ENCODE data around the gene CDHR3. TPM values are rescaled to one million over a fixed set of nuclear protein-coding genes. Genes with fewer than 3 reads are reported as not detected.
"Not testable (repeated sequence)": the region's sequence is repeated elsewhere in the genome, so short reads cannot be mapped to it uniquely, and the experiment has no call there.

CDHR3 gene
- total and polyA plus RNA-seq, 5 donors: 0.45 to 0.86 (median 0.66) TPM

DNA sequence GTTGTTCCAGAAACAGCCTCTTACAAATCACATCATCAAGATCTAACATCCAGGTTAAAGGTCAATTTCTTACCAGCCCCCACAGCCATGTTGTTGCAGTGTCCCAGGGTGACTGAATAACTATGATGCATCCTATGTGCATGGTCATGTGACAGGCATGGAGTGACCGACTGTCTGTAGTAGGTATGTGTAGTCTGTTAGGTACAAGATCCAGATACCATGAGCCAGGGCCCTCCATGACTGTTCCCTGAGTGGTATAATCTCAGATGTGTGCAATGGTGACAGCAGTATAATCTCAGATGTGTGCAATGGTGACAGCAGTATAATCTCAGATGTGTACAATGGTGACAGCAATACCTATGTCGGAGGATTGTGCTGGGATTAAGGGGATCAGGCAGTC, 8.8 kb downstream of the CDHR3 start:
- no peaks in the 10 kb centered on the region for H3K9me3 ChIP-seq (ENCODE audit: control insufficient read depth, low read length)
- H3K27me3 ChIP-seq (ENCODE audit: control insufficient read depth, insufficient read depth): no peaks in the 10 kb centered on the region
- no peak for DNase-seq
- no peak for ATAC-seq
- no peak overlapping the region for H3K27ac ChIP-seq (ENCODE audit: low read length)
- H3K4me3 ChIP-seq (ENCODE audit: low read length): no peak overlapping the region
- 81% methylated on average over 2 of the region's 2 CpGs for WGBS
- intact Hi-C loops (cut with DNase I): no loop called here
- H3K4me1 ChIP-seq (ENCODE audit: control insufficient read depth, insufficient read depth, low read length): no peaks in the 10 kb centered on the region

DNA sequence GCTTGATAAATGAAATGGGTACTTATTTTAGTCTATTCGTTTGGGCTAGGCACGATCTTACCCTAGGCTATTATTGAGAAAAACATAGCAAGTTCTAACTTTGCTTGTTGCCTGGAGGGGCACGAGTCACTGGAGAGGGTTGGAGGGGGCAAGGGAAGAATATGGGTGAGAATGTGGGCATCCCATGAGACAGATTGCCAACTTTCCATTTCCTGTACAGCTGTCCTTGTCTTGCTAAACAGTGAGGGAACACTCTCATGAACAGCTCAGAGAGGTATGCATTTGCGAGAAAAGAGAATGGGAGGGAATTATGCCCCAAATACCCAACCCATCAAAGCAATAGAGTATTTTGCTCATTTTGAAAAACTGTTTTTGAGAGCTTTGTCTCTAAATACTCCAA, 9.2 kb downstream of the CDHR3 start:
- H3K4me1 ChIP-seq (ENCODE audit: control insufficient read depth, insufficient read depth, low read length): no peaks in the 10 kb centered on the region
- DNase-seq: no peak
- H3K9me3 ChIP-seq (ENCODE audit: control insufficient read depth, low read length): no peaks in the 10 kb centered on the region
- no peak for ATAC-seq
- 41% methylated on average over 4 of the region's 4 CpGs for WGBS
- no peak overlapping the region for H3K27ac ChIP-seq (ENCODE audit: low read length)
- H3K27me3 ChIP-seq (ENCODE audit: control insufficient read depth, insufficient read depth): no peaks in the 10 kb centered on the region
- H3K4me3 ChIP-seq (ENCODE audit: low read length): no peak overlapping the region
- intact Hi-C loops (cut with DNase I): no loop called here

DNA sequence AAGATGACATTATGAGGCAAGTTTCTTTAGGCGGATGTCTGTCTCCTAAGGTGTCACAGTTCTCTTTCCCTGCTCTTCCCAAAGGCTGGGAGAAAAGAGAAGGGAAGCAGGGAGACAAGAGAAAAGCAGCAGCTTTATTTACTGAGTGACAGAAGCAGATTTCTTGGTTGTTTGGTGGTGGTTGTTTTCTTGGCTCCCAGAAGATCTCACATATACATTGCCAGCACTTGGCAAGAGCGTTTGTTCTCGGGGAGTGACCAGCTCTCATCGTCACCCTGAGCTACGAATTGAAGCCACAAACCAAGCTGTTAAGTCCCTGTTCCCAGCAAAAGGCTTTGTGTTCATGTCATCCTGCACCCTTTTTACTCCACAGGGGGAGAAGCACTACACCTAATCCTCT, 11.4 kb downstream of the CDHR3 start:
- H3K27me3 ChIP-seq (ENCODE audit: control insufficient read depth, insufficient read depth): no peaks in the 10 kb centered on the region
- H3K4me1 ChIP-seq (ENCODE audit: control insufficient read depth, insufficient read depth, low read length): no peaks in the 10 kb centered on the region
- no peak overlapping the region for H3K4me3 ChIP-seq (ENCODE audit: low read length)
- no peak overlapping the region for H3K27ac ChIP-seq (ENCODE audit: low read length)
- no peak for ATAC-seq
- no peaks in the 10 kb centered on the region for H3K9me3 ChIP-seq (ENCODE audit: control insufficient read depth, low read length)
- intact Hi-C loops (cut with DNase I): no loop called here
- no peak for DNase-seq
- 60% methylated on average over 5 of the region's 5 CpGs for WGBS

GRCh38 chr7:105975770-105976417, 12.8 kb downstream of the CDHR3 start:
- H3K4me3 ChIP-seq (ENCODE audit: low read length): no peak overlapping the region
- 73% methylated on average over 8 of the region's 8 CpGs for WGBS
- intact Hi-C loops (cut with DNase I): no loop called here
- ATAC-seq (no peak), DNase-seq (no peak)
- H3K27me3 ChIP-seq (ENCODE audit: control insufficient read depth, insufficient read depth): no peaks in the 10 kb centered on the region
- no peak overlapping the region for H3K27ac ChIP-seq (ENCODE audit: low read length)
- H3K4me1 ChIP-seq (ENCODE audit: control insufficient read depth, insufficient read depth, low read length): no peaks in the 10 kb centered on the region
- H3K9me3 ChIP-seq (ENCODE audit: control insufficient read depth, low read length): no peaks in the 10 kb centered on the region

DNA sequence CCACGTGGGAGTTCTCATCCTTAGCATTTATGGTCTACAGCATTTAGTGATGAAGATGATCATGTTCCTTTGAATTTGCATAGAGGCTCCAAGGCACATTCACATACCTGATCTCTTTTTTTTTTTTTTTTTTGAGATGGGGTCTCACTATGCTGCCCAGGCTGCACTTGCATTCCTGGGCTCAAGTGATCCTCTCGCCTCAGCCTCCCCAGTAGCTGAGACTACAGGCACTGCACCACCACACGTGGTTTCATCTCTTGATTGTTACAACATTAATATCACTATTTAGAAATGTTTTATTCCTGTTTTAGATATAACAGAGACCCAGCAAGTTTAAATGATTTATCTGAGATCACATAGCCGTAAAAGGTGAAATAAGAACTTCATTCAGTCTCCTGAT, 13.8 kb downstream of the CDHR3 start:
- H3K4me3 ChIP-seq (ENCODE audit: low read length): no peak overlapping the region
- no peaks in the 10 kb centered on the region for H3K9me3 ChIP-seq (ENCODE audit: control insufficient read depth, low read length)
- no peak for DNase-seq
- 91% methylated on average over 4 of the region's 4 CpGs for WGBS
- H3K4me1 ChIP-seq (ENCODE audit: control insufficient read depth, insufficient read depth, low read length): no peaks in the 10 kb centered on the region
- H3K27ac ChIP-seq (ENCODE audit: low read length): no peak overlapping the region
- no peak for ATAC-seq
- H3K27me3 ChIP-seq (ENCODE audit: control insufficient read depth, insufficient read depth): no peaks in the 10 kb centered on the region
- intact Hi-C loops (cut with DNase I): no loop called here

GRCh38 chr7:105978035-105978434, 15.0 kb downstream of the CDHR3 start:
- no peaks in the 10 kb centered on the region for H3K27me3 ChIP-seq (ENCODE audit: control insufficient read depth, insufficient read depth)
- H3K9me3 ChIP-seq (ENCODE audit: control insufficient read depth, low read length): no peaks in the 10 kb centered on the region
- 66% methylated on average over 3 of the region's 3 CpGs for WGBS
- DNase-seq: peak in 1 of 3 donors; percentile 51
- ATAC-seq: peak; percentile 77 to 83
- no peak overlapping the region for H3K4me3 ChIP-seq (ENCODE audit: low read length)
- intact Hi-C loops (cut with DNase I): no loop called here
- no peaks in the 10 kb centered on the region for H3K4me1 ChIP-seq (ENCODE audit: control insufficient read depth, insufficient read depth, low read length)
- H3K27ac ChIP-seq (ENCODE audit: low read length): no peak overlapping the region

- ATAC-seq: no peak
- Histone ChIP-seq H3K27ac (ENCODE audit: low read length) (no peak overlapping the region), H3K4me3 (ENCODE audit: low read length) (no peak overlapping the region), H3K9me3 (ENCODE audit: control insufficient read depth, low read length) (no peaks in the 10 kb centered on the region), H3K27me3 (ENCODE audit: control insufficient read depth, insufficient read depth) (no peaks in the 10 kb centered on the region), H3K4me1 (ENCODE audit: control insufficient read depth, insufficient read depth, low read length) (no peaks in the 10 kb centered on the region)
- DNase-seq: no peak
- intact Hi-C loops (cut with DNase I): no loop called here
- 96% methylated on average over 2 of the region's 2 CpGs for WGBS
These were observed 15.9 kb downstream of the CDHR3 start for GRCh38 chr7:105978974-105979373.

GRCh38 chr7:105979405-105979804, 16.3 kb downstream of the CDHR3 start:
- Histone ChIP-seq H3K27ac (ENCODE audit: low read length) (no peak overlapping the region), H3K27me3 (ENCODE audit: control insufficient read depth, insufficient read depth) (no peaks in the 10 kb centered on the region), H3K4me3 (ENCODE audit: low read length) (no peak overlapping the region), H3K9me3 (ENCODE audit: control insufficient read depth, low read length) (no peaks in the 10 kb centered on the region), H3K4me1 (ENCODE audit: control insufficient read depth, insufficient read depth, low read length) (no peaks in the 10 kb centered on the region)
- intact Hi-C loops (cut with DNase I): no loop called here
- 83% methylated on average over 2 of the region's 2 CpGs for WGBS
- ATAC-seq (no peak), DNase-seq (no peak)

GRCh38 chr7:105980645-105981396, 17.8 kb downstream of the CDHR3 start:
- H3K9me3 ChIP-seq (ENCODE audit: control insufficient read depth, low read length): no peaks in the 10 kb centered on the region
- H3K4me1 ChIP-seq (ENCODE audit: control insufficient read depth, insufficient read depth, low read length): no peaks in the 10 kb centered on the region
- ATAC-seq: no peak
- no peak overlapping the region for H3K4me3 ChIP-seq (ENCODE audit: low read length)
- H3K27me3 ChIP-seq (ENCODE audit: control insufficient read depth, insufficient read depth): no peaks in the 10 kb centered on the region
- 70% methylated on average over 3 of the region's 3 CpGs for WGBS
- no peak overlapping the region for H3K27ac ChIP-seq (ENCODE audit: low read length)
- intact Hi-C loops (cut with DNase I): no loop called here
- DNase-seq: no peak

DNA sequence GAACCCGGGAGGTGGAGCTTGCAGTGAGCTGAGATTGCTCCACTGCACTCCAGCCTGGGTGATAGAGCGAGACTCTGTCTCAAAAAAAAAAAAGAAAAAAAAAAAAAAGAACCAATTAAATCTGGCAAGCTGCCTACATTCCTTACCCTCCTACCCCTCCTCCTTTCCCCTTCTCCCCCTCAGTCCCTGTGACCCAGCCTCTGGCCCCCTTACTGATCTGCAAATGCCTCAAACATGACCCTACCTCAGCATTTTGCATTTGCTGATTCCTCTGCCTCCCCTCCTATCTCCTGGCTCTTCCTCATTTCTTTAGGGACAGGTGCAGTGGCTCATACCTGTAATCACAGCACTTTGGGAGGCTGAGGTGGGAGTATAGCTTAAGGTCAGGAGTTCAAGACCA, 19.3 kb downstream of the CDHR3 start:
- WGBS: 83% methylated on average over 2 of the region's 2 CpGs
- intact Hi-C loops (cut with DNase I): no loop called here

GRCh38 chr7:105984808-105985207, 21.7 kb downstream of the CDHR3 start:
- intact Hi-C loops (cut with DNase I); DNase-seq; H3K4me1 ChIP-seq (ENCODE audit: control insufficient read depth, insufficient read depth, low read length); ATAC-seq; H3K4me3 ChIP-seq (ENCODE audit: low read length); H3K27ac ChIP-seq (ENCODE audit: low read length); H3K9me3 ChIP-seq (ENCODE audit: control insufficient read depth, low read length); H3K27me3 ChIP-seq (ENCODE audit: control insufficient read depth, insufficient read depth): not testable (repeated sequence)
- WGBS: 94% methylated on average over 6 of the region's 6 CpGs

More for the DNA sequence above, 19.3 kb downstream of the CDHR3 start:
- no peaks in the 10 kb centered on the region for H3K9me3 ChIP-seq (ENCODE audit: control insufficient read depth, low read length)
- DNase-seq (no peak), ATAC-seq (no peak)
- H3K4me3 ChIP-seq (ENCODE audit: low read length): no peak overlapping the region
- no peaks in the 10 kb centered on the region for H3K27me3 ChIP-seq (ENCODE audit: control insufficient read depth, insufficient read depth)
- no peak overlapping the region for H3K27ac ChIP-seq (ENCODE audit: low read length)
- no peaks in the 10 kb centered on the region for H3K4me1 ChIP-seq (ENCODE audit: control insufficient read depth, insufficient read depth, low read length)

Measured in right cardiac atrium (tissue), 5 donors.